HG03565 (cell line): ENCODE results near the gene YIPF2.
"Not testable (repeated sequence)": the region's sequence is repeated elsewhere in the genome, so short reads cannot be mapped to it uniquely, and the experiment has no call there.

Source experiments
- ATAC-seq: cut with Tn5 transposase; IDR thresholded peaks from one replicate; pipeline ENCODE4 v1.9.1; 2021; ENCODE audit warnings: mild to moderate bottlenecking, moderate library complexity; ENCODE audit not compliant: unreplicated experiment

Gene YIPF2

DNA sequence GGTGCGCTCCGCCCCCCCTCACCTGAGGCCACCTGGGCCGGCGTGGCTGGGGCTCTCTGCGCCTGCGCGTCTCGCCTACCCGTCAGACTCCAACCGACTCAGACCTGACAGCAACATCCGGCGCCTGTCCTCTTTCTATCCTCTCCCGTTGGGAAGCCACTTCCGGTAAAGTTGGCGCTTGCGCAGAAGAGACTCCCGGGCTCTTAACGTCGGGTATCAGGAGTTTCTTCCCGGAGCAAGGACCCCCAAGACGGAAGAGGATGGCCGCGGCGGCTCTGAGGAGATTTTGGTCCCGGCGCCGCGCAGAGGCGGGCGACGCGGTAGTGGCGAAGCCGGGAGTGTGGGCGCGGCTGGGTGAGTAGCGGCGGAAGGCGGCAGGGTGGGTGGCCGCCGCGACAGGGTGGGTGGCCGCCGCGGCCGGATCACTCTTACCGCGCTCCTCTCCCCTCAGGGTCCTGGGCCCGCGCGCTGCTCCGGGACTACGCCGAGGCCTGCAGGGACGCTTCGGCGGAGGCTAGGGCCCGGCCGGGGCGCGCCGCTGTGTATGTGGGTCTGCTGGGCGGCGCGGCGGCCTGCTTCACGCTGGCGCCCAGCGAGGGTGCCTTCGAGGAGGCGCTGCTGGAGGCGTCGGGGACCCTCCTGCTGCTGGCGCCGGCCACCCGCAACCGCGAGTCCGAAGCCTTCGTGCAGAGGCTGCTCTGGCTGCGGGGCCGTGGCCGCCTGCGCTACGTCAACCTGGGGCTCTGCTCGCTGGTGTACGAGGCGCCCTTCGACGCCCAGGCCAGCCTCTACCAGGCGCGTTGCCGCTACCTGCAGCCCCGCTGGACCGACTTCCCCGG is at the start of gene YIPF2, which contains the start of gene TIMM29:
Gene YIPF2, minus strand, starts transcription at position 77 of the 839 bp plus-strand sequence. CDS start 229 bp downstream, outside the sequence.
Gene TIMM29, plus strand, starts transcription at position 249 of the 839 bp plus-strand sequence. Its CDS starts 12 bp downstream, at position 261.
- ATAC-seq, result peak; percentile 59

DNA sequence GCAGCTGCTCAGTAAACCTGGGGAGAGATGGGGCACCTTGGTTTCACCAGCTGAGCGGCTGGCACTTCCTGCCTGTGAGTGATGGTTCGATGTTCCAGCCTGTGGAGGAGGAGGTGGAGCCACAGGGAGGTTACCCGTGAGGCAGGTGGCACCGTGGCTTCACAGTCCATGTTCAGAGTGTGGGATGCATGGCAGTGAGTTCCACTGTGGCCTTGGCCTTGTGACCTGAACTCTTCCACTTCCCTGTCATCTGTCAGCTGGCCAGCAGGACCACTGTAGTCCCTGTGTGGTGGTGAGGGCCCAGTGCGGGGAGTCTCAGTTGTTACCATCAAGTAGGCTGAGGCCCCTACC is 49.3 kb upstream of the YIPF2 start:
- ATAC-seq, result no peak

- ATAC-seq, result no peak
These were observed 47.9 kb upstream of the YIPF2 start for GRCh38 chr19:10976131-10976892.

DNA sequence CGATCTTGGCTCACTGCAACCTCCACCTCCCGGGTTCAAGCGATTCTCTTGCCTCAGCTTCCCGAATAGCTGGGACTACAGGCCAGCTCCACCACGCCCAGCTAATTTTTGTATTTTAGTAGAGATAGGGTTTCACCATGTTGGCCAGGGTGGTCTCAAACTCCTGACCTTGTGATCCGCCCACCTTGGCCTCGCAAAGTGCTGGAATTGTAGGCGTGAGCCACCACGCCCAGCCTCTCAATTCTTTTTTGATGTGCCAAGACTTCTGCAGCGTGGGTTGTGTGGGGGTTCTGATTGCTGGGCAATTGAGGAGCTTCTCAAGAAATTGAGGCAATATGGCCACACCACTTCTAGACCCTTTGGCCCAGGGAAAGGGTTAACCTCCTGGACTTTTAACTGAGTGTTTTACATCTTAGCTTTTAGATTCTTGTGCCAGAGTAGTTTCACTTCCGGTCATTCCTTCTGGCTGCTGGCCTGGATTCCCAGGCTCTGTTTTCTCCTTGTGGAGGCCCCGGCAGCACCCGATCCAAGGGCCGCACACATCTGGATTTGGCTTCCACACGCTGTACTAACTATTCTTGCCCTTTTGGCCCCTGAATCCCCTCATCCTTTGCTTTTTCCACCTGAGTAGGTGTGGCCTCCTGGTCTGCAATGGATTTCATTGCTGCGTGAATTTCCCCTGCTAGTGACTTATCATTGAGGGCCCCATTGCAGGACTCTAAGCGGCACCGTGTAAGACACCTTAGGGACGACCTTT is 47.1 kb upstream of the YIPF2 start:
- no peak for ATAC-seq

- no peak for ATAC-seq
These were observed 42.8 kb upstream of the YIPF2 start for GRCh38 chr19:10971107-10971726.

GRCh38 chr19:10968527-10969135 is 40.2 kb upstream of the YIPF2 start:
- ATAC-seq, result no peak

GRCh38 chr19:10966809-10967208 is 38.4 kb upstream of the YIPF2 start:
- ATAC-seq, result no peak

GRCh38 chr19:10965398-10965797 is 37.0 kb upstream of the YIPF2 start:
- no peak for ATAC-seq

DNA sequence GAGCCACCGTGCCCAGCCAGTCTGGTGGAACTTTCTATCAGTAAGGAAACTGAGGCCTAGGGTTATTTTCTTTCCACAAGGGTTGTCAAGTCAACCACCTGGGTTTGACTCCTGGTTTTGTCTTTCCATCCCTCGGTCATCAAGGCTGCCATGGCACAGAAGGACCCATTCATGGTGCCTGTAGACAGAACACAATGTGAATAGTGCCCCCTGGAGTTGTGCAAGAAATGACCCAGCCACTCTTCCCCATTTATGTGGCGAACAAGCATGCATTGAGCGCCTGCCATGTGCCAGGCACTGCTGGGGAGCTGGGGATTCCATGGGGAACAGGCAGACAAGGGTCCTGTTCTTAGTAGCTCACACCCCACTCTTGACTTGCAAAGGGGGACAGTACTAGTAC is 36.5 kb upstream of the YIPF2 start:
- ATAC-seq, result no peak

DNA sequence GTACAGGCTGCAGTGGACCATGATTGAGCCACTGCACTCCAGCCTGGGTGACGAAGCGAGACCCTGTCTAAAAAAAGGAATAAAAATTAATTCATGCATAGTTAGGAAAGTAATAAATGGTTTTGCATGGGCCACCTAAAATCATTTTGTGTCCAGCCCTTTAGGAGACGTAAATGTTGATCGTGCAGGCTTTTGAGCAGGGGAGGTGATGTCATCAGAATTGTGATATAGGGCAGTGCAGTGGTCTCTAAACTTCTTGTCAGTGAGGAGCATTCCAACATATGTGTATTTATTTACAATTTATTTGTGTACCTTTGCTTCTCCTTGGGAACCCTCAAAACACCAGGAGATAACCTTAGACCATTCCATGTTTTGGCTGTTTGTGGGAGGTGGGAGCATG is 35.4 kb upstream of the YIPF2 start:
- ATAC-seq, result no peak

- ATAC-seq, result no peak
These were observed 34.4 kb upstream of the YIPF2 start for GRCh38 chr19:10962863-10963262.

DNA sequence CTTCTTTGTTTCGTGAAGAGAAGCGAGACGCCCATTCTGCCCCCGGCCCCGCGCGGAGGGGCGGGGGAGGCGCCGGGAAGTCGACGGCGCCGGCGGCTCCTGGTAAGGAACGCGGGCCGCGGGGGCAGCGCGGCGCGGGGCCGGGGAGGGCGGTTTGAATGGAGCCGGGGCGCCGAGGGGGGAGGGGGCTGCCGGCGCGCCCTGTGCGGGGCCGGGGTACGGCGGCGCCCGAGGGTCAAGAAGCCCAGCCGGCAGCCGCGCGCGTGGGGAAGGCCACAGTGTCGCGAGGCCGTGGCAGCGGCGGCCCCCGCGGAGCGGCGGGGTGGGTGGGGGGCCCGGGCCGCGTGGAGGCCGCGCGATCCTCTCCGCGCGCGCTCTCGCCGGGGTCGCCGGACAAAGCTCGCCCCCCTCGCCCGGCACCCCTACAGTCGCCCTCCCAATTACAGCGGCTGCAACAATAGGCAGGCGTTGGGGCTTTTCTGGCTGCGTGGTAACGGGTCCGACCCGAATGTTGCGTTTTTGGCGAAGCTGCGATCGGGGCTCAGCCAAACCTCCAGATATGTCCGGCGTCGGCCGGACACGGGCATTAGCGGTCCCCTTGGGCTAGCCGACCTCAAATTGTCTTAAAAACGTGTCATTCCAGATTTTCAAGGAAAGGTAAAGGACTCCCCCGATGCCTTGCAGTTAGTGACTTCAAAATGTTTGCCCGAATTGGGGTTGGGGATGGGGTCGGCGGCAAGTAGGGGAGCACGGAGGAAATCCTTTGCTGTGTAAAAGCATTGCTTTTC is 32.8 kb upstream of the YIPF2 start:
- peak; percentile 17 for ATAC-seq

DNA sequence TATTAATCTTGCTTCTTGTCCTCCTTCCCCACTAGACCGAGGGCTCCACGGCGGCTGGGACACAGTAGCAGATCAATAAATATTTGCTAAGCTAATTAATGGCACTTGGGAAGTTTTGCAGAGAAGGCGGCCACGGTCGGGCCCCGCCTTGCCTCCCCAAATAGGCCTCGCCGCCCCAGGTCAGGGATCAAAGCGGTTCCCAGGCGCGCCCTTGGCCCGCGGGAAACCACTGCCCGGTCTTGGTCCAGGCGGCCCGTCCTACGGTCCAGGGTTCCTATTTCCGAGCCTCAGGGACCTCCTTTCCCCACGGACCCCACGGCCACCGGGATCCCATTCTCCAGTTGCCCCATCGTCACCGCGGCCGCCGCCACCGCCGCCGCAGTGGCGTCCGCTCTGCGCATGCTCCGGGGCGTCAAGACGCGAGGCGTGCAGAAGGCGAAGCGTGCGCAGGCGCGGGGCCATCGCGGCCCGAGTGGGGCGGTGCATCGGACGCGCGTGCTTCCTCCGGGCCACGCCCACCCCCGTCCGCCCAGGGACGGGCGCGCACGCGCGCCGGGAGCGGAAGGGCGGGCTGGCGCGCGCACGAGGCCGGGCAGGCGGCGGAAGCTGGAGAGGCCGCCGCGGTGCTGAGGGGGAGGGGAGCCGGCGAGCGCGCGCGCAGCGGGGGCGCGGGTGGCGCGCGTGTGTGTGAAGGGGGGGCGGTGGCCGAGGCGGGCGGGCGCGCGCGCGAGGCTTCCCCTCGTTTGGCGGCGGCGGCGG is 32.1 kb upstream of the YIPF2 start, which contains the start of gene SMARCA4:
Gene SMARCA4, plus strand, starts transcription at position 717 of the 759 bp plus-strand sequence. CDS start 23,122 bp downstream, outside the sequence.
- ATAC-seq, result peak; percentile 75

DNA sequence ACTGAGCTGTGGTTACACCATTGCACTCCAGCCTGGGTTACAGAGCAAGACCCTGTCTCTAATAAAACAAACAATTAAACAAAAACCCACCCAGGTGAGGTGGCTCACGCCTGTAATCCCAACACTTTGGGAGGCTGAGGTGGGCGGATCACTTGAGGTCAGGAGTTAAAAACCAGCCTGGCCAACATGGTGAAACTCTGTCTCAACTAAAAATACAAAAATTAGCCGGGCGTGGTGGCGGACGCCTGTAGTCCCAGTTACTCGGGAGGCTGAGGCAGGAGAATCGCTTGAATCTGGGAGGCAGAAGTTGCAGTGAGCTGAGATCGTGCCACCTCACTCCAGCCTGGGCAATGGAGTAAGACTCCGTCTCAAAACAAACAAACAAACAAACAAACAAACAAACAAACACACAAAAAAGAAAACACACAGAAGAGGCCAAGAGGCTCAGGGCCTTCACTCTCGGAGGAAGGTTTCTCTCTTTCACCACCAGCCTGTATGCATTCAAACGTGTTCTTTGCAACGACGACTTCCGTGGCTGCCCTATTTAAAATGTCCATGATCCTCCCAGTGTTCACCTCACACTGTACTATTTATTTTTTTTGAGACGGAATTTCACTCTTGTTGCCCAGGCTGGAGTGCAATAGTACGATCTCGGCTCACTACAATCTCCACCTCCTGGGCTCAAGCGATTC is 31.0 kb upstream of the YIPF2 start:
- ATAC-seq, result not testable (repeated sequence)

DNA sequence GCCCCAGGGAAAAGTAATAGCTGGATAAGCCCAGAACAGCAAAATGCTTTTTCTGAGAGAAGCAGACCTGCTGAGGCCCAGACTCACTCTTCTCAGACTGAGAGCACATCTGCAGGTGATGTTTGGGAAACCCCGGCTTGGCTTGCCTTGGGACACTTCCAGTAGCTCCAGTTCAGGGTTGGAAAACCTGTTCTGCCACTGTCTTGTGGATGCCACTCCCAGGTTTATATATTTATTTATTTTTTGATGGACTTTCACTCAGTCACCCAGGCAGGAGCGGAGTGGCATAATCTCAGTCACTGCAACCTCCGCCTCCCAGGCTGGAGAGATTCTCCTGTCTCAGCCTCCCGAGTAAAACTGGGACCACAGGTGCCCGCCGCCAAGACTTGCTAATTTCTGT is 24.4 kb upstream of the YIPF2 start:
- ATAC-seq, result no peak

DNA sequence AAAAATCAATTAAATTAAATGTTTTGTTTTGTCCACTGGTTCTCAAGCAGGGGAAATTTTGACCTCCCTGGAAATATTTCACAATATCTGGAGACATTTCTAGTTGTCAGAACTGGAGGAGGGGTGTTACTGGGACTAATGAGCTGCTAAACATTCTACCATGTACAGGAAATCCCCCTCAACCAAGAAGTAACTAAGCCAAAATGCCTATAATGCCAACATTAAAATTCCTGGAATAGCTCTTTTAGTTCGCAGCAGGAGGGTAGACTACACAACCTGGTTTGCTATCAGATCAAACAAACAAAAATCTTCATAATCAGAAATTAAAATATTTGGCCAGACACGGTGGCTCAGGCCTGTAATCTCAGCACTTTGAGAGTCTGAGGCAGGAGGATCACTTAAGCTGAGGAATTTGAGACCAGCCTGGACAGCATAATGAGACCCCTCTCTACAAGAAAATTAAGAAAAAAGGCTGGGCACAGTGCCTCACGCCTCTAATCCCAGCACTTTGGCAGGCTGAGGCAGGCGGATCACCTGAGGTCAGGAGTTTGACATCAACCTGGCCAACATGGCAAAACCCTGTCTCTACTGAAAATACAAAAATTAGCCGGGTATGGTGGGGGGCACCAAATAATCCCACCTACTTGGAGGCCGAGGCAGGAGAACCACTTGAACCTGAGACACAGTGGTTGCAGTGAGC is 18.7 kb upstream of the YIPF2 start:
- ATAC-seq, result no peak

DNA sequence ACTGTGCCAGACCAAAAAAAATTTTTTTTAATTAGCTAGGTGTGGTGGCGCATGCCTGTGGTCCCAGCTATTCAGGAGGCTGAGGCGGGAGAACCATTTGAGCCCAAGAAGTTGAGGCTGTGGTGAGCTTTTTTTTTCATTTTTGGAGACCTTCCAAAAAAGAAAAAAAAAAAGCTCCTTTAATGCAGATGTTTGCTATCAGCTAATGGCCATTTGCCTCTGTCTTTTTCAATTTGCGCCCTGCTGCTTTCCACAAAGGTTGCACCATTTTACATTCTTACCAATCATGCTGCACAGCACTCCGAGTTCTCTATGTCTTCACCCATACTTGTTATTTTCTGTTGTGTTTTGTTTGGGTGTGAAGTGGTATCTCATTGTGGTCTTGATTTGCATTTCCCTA is 16.8 kb upstream of the YIPF2 start:
- ATAC-seq, result no peak

DNA sequence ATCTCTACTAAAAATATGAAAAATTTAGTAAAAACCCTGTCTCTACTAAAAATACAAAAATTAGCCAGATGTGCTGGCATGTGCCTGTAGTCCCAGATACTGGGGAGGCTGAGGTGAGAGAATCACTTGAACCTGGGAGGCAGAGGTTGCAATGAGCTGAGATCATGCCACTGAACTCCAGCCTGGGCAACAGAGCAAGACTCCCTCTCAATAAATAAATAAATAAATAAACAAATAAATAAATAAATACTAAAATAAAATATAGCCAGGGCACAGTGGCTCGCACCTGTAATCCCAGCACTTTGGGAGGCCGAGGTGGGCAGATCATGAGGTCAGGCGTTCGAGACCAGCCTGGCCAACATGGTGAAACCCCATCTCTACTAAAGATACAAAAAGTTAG is 15.0 kb upstream of the YIPF2 start:
- ATAC-seq, result not testable (repeated sequence)
